Hepatic stellate cell (primary cell): ENCODE measurements around the gene DCP1B.

Source experiments
- DNase-seq: peaks from one replicate; pipeline ENCODE4 v3.0.0; 2011; ENCODE audit warnings: low spot score

DCP1B gene

DNA sequence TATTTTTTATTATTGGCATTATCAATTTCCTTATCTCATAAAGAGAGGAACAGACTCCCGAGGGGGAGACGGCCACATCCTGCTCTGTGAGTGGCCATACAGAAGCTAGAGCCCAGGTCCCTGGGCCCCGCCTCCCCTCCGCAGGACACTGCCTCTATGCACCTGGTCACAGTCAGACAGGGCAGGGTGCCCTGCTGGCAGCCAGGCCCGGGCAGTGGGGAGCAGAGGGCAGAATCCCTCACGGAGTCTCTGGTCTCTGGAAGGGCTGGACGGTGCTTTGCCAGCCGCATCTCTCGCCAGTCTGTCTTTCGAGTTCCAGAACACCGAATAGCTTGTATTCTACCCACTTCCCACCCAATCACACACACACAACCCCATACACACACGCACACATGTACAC is 69.4 kb downstream of the DCP1B start:
- no peak for DNase-seq

- DNase-seq = no peak
Measured at GRCh38 chr12:1934068-1934467, 70.2 kb downstream of the DCP1B start.

DNA sequence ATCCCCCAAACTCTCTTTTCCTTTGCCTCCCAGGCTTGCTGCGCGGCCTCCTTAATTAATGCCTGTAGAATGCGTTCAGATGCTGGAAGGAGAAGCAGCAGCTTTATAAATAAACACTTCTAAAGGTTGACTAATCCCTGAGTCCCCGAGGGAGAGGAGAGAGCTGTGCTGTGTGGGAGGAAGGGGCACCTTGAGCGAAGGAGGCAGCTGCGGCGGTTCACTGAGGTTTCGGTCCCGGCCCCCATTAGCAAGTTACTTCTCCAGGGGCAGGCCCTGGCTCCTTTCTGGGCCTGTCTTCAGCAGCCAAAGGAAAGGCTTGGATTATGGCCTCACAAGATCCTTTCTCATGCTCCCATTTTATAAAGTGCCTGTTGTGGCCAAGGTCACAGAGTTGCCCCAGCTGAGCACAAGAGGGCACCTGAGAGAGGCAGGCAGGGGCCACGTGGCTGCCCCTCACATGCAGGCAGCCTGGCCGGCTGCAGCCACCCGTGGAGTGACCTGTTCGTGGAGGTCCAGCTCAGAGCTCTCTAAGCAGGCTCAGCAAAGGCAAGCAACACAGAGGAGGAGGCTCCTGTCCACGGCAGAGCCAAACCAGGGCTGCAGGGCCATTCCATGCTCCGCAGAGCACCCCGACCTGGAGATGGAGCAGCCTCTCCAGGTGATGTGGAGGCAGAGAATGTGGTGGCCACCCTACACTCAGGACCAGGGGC is 70.8 kb downstream of the DCP1B start:
- peak; percentile 71 for DNase-seq

- DNase-seq = peak; percentile 56
Measured at GRCh38 chr12:1932264-1932777, 71.9 kb downstream of the DCP1B start.

GRCh38 chr12:1931642-1932041 is 72.6 kb downstream of the DCP1B start:
- no peak for DNase-seq

- DNase-seq = no peak
Measured at GRCh38 chr12:1930803-1931597, 73.3 kb downstream of the DCP1B start.

GRCh38 chr12:1929985-1930802 is 74.1 kb downstream of the DCP1B start:
- no peak for DNase-seq

DNA sequence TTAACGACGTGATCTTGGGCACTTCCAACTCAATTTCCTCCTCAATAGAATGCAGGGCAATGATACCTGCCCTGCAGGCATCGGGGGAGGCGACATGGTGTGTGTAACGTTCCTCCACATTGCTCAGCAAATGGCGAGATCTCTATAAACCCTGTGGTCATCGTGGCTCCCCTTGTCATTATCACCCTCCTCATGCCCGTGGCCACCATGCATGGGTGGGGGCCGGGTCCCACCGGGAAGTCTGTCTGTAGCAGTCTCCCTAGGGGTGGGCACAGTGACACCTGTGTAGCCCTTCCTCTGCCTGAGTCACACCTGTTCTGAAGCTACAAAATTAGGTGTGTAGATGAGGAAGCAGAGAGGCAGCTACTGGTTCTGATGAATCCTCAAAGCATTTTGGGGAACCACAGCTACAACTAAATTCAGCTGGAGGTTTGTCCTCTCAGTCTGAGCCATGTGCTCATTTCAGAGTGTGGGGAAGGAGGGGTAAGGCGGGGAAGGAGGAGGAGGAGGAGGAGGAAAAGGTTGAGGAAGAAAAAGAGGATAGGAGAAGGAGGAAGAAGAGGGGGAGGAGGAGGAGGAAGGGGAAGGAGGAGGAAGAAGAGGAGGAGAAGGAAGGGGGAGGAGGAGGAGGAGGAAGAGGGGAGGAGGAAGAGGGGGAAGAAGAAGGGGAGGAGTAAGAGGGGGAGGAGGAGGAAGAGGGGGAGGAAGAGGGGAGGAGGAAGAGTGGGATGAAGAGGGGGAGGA is 74.8 kb downstream of the DCP1B start:
- DNase-seq = no peak

DNA sequence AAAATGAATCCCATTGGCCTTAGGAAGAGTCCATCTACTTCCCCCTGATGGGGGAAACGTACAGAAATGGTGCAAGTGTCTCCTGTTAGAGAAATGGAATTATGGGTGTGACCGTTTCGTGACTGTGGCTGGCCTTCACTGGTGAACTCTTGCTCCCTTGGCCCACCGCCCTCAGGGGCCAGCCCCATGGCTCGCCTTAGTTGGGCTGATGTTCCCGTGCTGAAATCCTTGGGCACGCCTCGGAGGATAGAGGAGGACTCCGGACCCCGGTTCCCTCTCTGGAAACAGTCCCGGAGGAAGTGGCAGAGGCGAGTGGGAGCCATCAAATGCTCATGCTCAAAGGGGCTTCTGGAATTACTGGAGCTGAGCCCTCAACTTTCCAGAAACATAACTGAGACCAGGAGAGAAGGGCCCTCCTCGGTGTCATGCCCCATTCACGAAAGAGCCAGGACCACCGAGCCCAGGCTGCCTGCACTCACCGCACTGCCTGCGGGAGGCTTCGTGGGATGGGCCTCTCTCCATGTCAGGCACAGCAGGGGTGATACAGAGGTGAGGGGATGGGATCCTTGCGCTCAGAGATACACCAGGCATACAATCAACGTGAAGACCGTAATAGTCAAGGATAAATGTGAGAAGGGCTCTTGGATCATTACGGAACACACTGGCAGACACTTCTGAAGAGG is 75.7 kb downstream of the DCP1B start:
- no peak for DNase-seq

GRCh38 chr12:1927751-1928351 is 76.4 kb downstream of the DCP1B start:
- peak; percentile 69 for DNase-seq

DNA sequence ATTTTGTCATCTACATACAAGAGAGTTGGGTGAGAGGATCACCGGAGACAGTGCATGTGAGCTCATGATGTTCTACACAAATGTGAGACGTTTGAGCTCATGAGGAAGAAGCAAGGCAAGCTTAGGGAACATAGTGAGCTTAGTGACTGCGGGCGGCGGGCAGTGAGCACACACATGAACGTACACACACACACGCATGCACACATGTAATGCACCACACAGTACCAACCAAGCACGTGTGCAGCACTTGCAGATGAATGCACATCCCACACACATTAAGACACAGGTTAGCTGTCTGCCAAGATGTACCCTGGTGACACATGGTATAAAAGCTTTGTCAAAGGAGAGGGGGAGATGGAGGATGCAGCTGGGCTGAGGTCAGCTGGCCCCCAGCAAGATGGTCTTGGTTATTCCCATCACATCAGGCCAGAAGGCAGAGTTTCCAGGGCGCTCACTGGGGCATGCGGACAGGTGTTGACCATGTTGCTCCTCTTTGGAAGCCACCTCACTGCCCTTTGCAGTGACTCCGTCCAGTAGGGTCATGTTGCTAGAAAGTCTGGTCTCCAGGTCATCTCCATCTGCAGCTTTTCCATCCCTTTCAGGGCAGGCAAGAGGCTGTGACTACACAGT is 77.1 kb downstream of the DCP1B start:
- no peak for DNase-seq

DNA sequence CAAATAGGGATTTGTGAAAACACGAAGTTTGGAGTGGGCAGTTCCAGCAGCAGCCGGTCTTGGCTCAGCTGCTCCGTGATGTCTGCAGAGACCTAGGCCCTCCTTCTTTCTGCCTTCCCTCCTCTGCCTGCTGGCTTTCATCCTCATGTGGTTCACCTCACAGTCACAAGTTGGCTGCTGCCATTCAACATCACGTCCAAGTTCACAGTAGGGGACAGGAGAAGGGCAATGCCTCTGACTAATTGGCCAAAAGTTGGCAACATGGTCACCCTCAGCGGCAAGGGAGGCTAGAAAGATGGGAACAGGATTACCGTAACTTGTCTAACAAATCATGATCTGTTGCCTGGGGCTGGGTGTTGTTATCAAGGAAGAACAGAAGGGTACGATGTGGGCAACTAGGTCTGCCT is 78.0 kb downstream of the DCP1B start:
- DNase-seq = no peak

DNA sequence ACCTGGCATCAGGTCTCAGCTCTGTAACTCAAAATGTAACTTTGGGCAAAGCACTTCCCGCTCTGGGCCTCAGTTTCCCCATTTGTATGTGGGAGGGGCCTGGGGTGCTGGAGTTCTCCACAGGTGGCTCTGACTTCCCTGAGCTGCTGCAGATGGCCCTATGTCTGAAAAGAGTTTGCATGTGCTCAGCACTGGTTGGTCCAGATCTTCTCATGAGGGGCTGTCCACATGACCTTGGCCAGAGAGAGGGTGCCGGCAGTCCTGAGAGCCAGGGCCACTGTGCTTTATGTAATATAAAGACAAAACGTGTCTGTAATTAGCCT is 78.6 kb downstream of the DCP1B start:
- DNase-seq = no peak

DNA sequence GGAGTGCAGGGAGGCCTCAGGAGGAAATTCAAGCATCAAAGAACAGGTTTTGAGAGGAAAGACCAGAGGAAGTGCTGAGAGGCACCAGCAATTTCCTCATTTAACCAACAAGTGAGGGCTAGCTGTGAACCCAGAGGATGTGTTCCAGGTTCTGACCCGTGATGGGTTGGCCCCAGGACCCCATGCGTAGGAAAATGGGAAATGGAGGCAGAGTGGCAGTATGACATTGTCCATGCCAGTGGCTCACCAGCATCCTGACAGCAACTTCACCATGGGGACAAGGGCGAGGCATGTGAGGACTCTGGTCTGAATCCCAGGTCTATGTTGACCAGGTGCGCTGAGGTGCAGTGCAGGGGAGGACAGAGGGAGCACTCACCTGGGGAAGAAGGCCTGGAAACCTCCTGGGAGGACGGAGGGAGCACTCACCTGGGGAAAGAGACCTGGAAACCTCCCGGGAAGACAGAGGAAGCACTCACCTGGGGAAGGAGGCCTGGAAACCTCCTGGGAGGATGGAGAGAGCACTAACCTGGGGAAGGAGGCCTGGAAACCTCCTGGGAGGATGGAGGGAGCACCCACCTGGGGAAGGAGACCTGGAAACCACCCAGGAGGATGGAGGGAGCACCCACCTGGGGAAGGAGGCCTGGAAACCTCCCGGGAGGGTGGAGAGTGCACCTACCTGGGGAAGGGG is 79.1 kb downstream of the DCP1B start:
- DNase-seq = no peak

- peak; percentile 2 for DNase-seq
Measured at GRCh38 chr12:1922985-1923384, 81.3 kb downstream of the DCP1B start.

DNA sequence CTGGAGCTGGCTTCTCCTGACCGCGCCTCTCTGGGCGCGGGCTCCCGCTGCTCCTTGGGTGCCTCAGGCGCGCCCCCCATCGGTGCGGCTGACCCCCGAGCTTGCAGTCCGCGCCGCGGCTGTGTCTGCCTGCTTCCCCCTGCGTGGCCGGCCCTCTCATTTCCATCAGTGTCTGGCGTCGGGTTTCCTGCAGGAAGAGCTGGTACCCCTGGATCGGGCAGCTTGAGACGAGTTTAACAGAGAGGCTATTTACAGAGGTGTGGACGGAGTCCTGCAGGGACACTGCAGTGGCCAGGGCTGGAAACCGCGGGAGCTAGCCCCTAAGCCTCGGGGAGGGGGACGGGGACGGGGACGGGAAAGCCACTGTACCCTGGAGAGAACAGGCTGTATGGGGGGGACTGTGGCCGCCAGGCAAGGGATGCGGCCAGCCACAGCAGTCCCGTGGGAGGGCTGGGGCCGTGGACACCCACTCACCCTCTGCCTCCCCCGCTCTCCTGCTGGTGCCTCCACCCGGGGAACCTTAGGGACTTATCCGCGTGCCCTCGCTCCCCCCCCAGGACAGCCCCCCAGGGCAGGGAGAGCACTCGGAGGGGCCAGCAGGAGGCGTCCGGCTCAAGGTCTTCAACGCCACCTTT is 82.1 kb downstream of the DCP1B start:
- peak; percentile 1 for DNase-seq

GRCh38 chr12:1920971-1921370 is 83.3 kb downstream of the DCP1B start:
- DNase-seq = peak; percentile 2

- DNase-seq = peak; percentile 0
Measured at GRCh38 chr12:1920436-1920835, 83.8 kb downstream of the DCP1B start.

DNA sequence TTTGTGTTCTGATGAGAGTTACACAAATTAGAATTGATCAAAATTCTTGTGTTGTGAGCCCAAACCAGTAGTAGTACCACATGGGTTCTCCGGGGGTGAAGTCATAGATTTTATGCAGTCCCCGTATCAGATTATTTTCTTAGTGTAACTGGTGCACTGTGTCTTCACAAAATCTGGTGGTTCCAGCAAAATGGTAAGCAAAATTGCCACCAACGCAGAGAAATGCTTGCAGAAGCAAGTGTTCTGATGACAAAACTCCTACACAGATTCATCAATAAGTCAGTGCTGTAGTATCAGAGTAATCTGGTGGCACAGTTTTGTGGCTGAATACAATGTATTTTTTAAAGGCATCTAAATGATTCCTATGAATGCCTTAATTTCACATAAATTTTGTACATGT is 84.5 kb downstream of the DCP1B start:
- DNase-seq = no peak
